GM19099 (cell line): ENCODE data around the gene SLC8A1.

Experiments
- POLR2A ChIP-seq: IDR thresholded peaks from 3 replicates; pipeline ENCODE4 v1.6.1; 2011; ENCODE audit warnings: low read depth; ENCODE audit not compliant: insufficient read length; ENCODE audit errors: extremely low read depth

SLC8A1 gene

GRCh38 chr2:40251137-40251536, 200.8 kb downstream of the SLC8A1 start:
- no peak for TF ChIP-seq POLR2A

- no peak for TF ChIP-seq POLR2A
Measured at GRCh38 chr2:40249577-40249976, 202.3 kb downstream of the SLC8A1 start.

- TF ChIP-seq POLR2A, result no peak
Measured at GRCh38 chr2:40248294-40248693, 203.6 kb downstream of the SLC8A1 start.

- TF ChIP-seq POLR2A, result no peak
Measured at GRCh38 chr2:40244675-40245074, 207.2 kb downstream of the SLC8A1 start.

GRCh38 chr2:40244251-40244650, 207.6 kb downstream of the SLC8A1 start:
- no peak for TF ChIP-seq POLR2A

- TF ChIP-seq POLR2A, result no peak
Measured at GRCh38 chr2:40243581-40244187, 208.2 kb downstream of the SLC8A1 start.

- TF ChIP-seq POLR2A, result no peak
Measured at GRCh38 chr2:40242315-40242714, 209.6 kb downstream of the SLC8A1 start.

- no peak for TF ChIP-seq POLR2A
Measured at GRCh38 chr2:40240070-40240469, 211.8 kb downstream of the SLC8A1 start.

GRCh38 chr2:40230707-40231432, 221.0 kb downstream of the SLC8A1 start:
- TF ChIP-seq POLR2A, result no peak

- TF ChIP-seq POLR2A, result no peak
Measured at GRCh38 chr2:40230186-40230585, 221.7 kb downstream of the SLC8A1 start.

- TF ChIP-seq POLR2A, result no peak
Measured at GRCh38 chr2:40228310-40228709, 223.6 kb downstream of the SLC8A1 start.

GRCh38 chr2:40227210-40227609, 224.7 kb downstream of the SLC8A1 start:
- TF ChIP-seq POLR2A, result no peak

GRCh38 chr2:40226637-40227036, 225.3 kb downstream of the SLC8A1 start:
- no peak for TF ChIP-seq POLR2A

- TF ChIP-seq POLR2A, result no peak
Measured at GRCh38 chr2:40225670-40226210, 226.2 kb downstream of the SLC8A1 start.

GRCh38 chr2:40224318-40224717, 227.6 kb downstream of the SLC8A1 start:
- no peak for TF ChIP-seq POLR2A
